DND-41 (cell line): ENCODE data around the gene TMEM150C.

Source experiments
- ATAC-seq: fragments of 200-7000 bp; cut with Tn5 transposase; 3 replicates; pipeline ENCODE4 v1.9.1; 2021; ENCODE audit warnings: low read depth; ENCODE audit not compliant: insufficient read depth
- DNase-seq: peaks from one replicate; pipeline ENCODE4 v3.0.0-alpha.2; 2020
- H2AFZ ChIP-seq: 2 replicates; pipeline ENCODE4 v1.6.0; 2012; ENCODE audit warnings: low read depth, low read length
- H3K27ac ChIP-seq: 2 replicates; pipeline ENCODE4 v1.5.1; 2012; ENCODE audit warnings: low read length, inconsistent platforms
- H3K27me3 ChIP-seq: fragments of 200-600 bp; sonication (generic); 2 replicates; pipeline ENCODE4 v1.6.0; 2012; ENCODE audit warnings: low read length, mild to moderate bottlenecking, inconsistent platforms; ENCODE audit not compliant: insufficient read depth, poor library complexity
- H3K36me3 ChIP-seq: 2 replicates; pipeline ENCODE4 v1.5.1; 2012; ENCODE audit warnings: low read length, inconsistent platforms; ENCODE audit not compliant: insufficient read depth
- H3K4me1 ChIP-seq: 2 replicates; pipeline ENCODE4 v1.5.1; 2012; ENCODE audit warnings: mild to moderate bottlenecking, low read length; ENCODE audit not compliant: insufficient read depth
- H3K4me2 ChIP-seq: 2 replicates; pipeline ENCODE4 v1.6.0; 2012; ENCODE audit warnings: mild to moderate bottlenecking, moderate library complexity, low read length, inconsistent platforms; ENCODE audit not compliant: insufficient read depth
- H3K4me3 ChIP-seq, 2 experiments: fragments of 200-600 bp in 1 of 2; shearing (Covaris generic) in 1 of 2; 2 replicates each; pipeline ENCODE4 v1.5.1; 2012 to 2016; ENCODE audit warnings: inconsistent platforms in 2 of 2, low read length in 2 of 2, mild to moderate bottlenecking in 2 of 2, low read depth in 1 of 2, moderate library complexity in 1 of 2
- H3K79me2 ChIP-seq: 2 replicates; pipeline ENCODE4 v1.6.0; 2012; ENCODE audit warnings: low read length, inconsistent platforms; ENCODE audit not compliant: insufficient read depth
- H3K9ac ChIP-seq: 2 replicates; pipeline ENCODE4 v1.6.0; 2012; ENCODE audit warnings: low read depth, mild to moderate bottlenecking, inconsistent platforms, low read length, moderate library complexity
- H3K9me3 ChIP-seq: 2 replicates; pipeline ENCODE4 v1.5.1; 2012; ENCODE audit warnings: low read length, moderate library complexity, mild to moderate bottlenecking, inconsistent platforms; ENCODE audit not compliant: insufficient read depth, severe bottlenecking
- H4K20me1 ChIP-seq: 2 replicates; pipeline ENCODE4 v1.6.0; 2012; ENCODE audit warnings: low read length; ENCODE audit not compliant: insufficient read depth
- CTCF ChIP-seq: IDR thresholded peaks from 2 replicates; pipeline ENCODE4 v1.5.1; 2012; ENCODE audit warnings: borderline replicate concordance, low read length, moderate library complexity, mild to moderate bottlenecking; ENCODE audit not compliant: poor library complexity, severe bottlenecking; ENCODE audit errors: extremely low read depth
- EZH2 ChIP-seq: IDR thresholded peaks from 3 replicates; pipeline ENCODE4 v1.6.1; 2012; ENCODE audit warnings: borderline replicate concordance, low read depth, mild to moderate bottlenecking, moderate library complexity, low read length, inconsistent platforms; ENCODE audit not compliant: severe bottlenecking

The TMEM150C gene

GRCh38 chr4:82519072-82519471 is 42.7 kb downstream of the TMEM150C start:
- no peaks in the 10 kb centered on the region for H3K79me2 ChIP-seq
- no peaks in the 10 kb centered on the region for H4K20me1 ChIP-seq
- peaks cover 9% of the 10 kb centered on the region for H3K27me3 ChIP-seq
- no peaks in the 10 kb centered on the region for H3K36me3 ChIP-seq
- H3K9me3 ChIP-seq: no peaks in the 10 kb centered on the region
- H2AFZ ChIP-seq: no peak overlapping the region
- H3K9ac ChIP-seq: no peak overlapping the region
- no peak overlapping the region for H3K4me3 ChIP-seq
- no peak overlapping the region for H3K27ac ChIP-seq
- no peak overlapping the region for H3K4me2 ChIP-seq
- H3K4me1 ChIP-seq: no peaks in the 10 kb centered on the region
- DNase-seq (no peak), ATAC-seq (no peak)
- TF ChIP-seq CTCF: no peak
- no peak for TF ChIP-seq EZH2

DNA sequence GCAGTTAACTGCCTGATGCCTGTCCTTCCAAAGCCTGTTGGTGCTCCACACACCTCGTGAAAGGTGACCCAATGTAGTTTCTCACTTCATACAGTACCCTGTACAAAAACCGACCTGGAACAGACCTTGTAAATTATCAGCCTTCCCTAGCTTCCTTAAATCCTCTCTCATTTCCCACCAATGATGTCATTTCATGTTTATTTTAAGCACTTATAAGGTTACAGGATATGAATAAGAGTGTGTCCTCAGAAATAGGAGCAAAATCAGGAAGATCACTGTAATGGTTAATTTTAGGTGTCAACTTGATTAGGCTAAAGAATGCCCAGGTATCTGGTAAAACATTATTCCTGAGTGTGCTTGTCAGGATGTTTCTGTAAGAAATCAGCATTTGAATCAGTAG is 44.7 kb downstream of the TMEM150C start:
- Histone ChIP-seq H3K9me3 (no peaks in the 10 kb centered on the region), H3K4me1 (no peaks in the 10 kb centered on the region), H3K9ac (no peak overlapping the region), H3K79me2 (no peaks in the 10 kb centered on the region), H2AFZ (no peak overlapping the region), H3K4me3 (no peak overlapping the region), H3K36me3 (no peaks in the 10 kb centered on the region), H4K20me1 (no peaks in the 10 kb centered on the region), H3K27me3 (peaks cover 12% of the 10 kb centered on the region), H3K4me2 (no peak overlapping the region), H3K27ac (no peak overlapping the region)
- no peak for ATAC-seq
- no peak for TF ChIP-seq CTCF
- no peak for TF ChIP-seq EZH2
- DNase-seq: no peak

GRCh38 chr4:82515705-82516104 is 46.1 kb downstream of the TMEM150C start:
- no peaks in the 10 kb centered on the region for H3K36me3 ChIP-seq
- ATAC-seq: no peak
- no peaks in the 10 kb centered on the region for H3K4me1 ChIP-seq
- H3K79me2 ChIP-seq: no peaks in the 10 kb centered on the region
- H4K20me1 ChIP-seq: no peaks in the 10 kb centered on the region
- no peak overlapping the region for H3K27ac ChIP-seq
- no peak overlapping the region for H3K4me3 ChIP-seq
- no peaks in the 10 kb centered on the region for H3K9me3 ChIP-seq
- no peak overlapping the region for H3K4me2 ChIP-seq
- H2AFZ ChIP-seq: no peak overlapping the region
- TF ChIP-seq EZH2: no peak
- TF ChIP-seq CTCF: no peak
- peaks cover 12% of the 10 kb centered on the region for H3K27me3 ChIP-seq
- H3K9ac ChIP-seq: no peak overlapping the region
- no peak for DNase-seq

DNA sequence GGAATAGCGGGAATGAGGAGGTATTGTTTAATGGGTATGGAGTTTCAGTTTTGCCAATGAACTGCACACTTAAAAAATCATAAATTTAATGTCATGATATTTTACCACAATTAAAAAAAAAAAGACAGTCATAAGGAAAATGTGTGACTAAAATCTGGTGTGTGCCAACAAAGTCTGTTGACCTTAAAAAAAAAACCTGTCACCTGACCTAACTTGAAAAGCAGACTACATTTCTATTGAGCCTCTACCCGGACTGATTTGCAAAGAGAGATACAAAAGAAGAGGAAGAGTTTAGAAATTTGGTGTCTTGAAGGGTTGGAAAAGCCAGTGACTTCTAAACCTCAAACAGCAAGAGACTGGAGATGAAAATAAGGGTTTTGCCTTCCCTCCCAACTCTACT is 48.4 kb downstream of the TMEM150C start:
- no peak overlapping the region for H3K4me3 ChIP-seq
- no peak overlapping the region for H3K9ac ChIP-seq
- H2AFZ ChIP-seq: no peak overlapping the region
- TF ChIP-seq CTCF: no peak
- no peak for TF ChIP-seq EZH2
- no peaks in the 10 kb centered on the region for H3K36me3 ChIP-seq
- no peaks in the 10 kb centered on the region for H3K9me3 ChIP-seq
- DNase-seq (no peak), ATAC-seq (no peak)
- no peaks in the 10 kb centered on the region for H3K79me2 ChIP-seq
- H4K20me1 ChIP-seq: no peaks in the 10 kb centered on the region
- no peaks in the 10 kb centered on the region for H3K4me1 ChIP-seq
- no peak overlapping the region for H3K27ac ChIP-seq
- peaks cover 12% of the 10 kb centered on the region for H3K27me3 ChIP-seq
- no peak overlapping the region for H3K4me2 ChIP-seq
